Right cardiac atrium (tissue), 5 donors: Measurements from ENCODE around the gene BRSK1. TPM values are rescaled to one million over a fixed set of nuclear protein-coding genes. Genes with fewer than 3 reads are reported as not detected.
A peak's percentile ranks its signal among the peaks of the same experiment; 100 is the strongest.

Experiments used
- ATAC-seq, 2 donors: fragments of 200-7000 bp; cut with Tn5 transposase; one replicate each; pipeline versions ENCODE4 v1.8.0 to v1.9.1; 2020; ENCODE audit warnings: moderate library complexity in 2 of 2, mild to moderate bottlenecking in 1 of 2
- DNase-seq, 3 donors: peaks; one replicate each; pipeline ENCODE4 v3.0.0-alpha.2; 2020
- H3K27ac ChIP-seq: one replicate; pipeline ENCODE4 v1.5.1; 2013; ENCODE audit warnings: mild to moderate bottlenecking, low read length, control low read depth, moderate library complexity
- H3K27me3 ChIP-seq: one replicate; pipeline ENCODE4 v1.6.1; 2013; ENCODE audit not compliant: control insufficient read depth, insufficient read depth
- H3K4me1 ChIP-seq: one replicate; pipeline ENCODE4 v1.6.1; 2013; ENCODE audit warnings: low read length; ENCODE audit not compliant: control insufficient read depth, insufficient read depth
- H3K4me3 ChIP-seq: one replicate; pipeline ENCODE4 v1.5.1; 2013; ENCODE audit warnings: low read length, control low read depth
- H3K9me3 ChIP-seq: one replicate; pipeline ENCODE4 v1.6.1; 2013; ENCODE audit warnings: low read length; ENCODE audit not compliant: control insufficient read depth
- WGBS: extraction: QIAGEN DNeasy Blood & Tissue Kit; methylation state at CpG from one replicate; pipeline ENCODE4 v1.1.7; 2013; 5-methylcytosine and 5-hydroxymethylcytosine counted together
- intact Hi-C, 4 donors: fragments of 100-400 bp; cut with DNase I; formaldehyde crosslinking; loops; one replicate each; pipeline versions ENCODE4 v1.11.0 to v1.14.0; 2022 to 2023
- long read RNA-seq, 4 donors: library from polyadenylated mRNA; unstranded; transcript quantifications; one replicate each; pipeline ENCODE4 v2.0.0, GENCODE V29; 2020 to 2021
- polyA plus RNA-seq: library from polyadenylated mRNA; stranded (reverse); fragments of 200-250 nt; gene quantifications from one replicate; pipeline ENCODE4 v1.2.3, GENCODE V29; 2013
- total RNA-seq, 4 donors: library from RNA; stranded (reverse); fragmentation: NEBNext Ultra II Directional; extraction: Animal tissue kit (Norgen Biotek cat#: 25700); gene quantifications; one replicate each; pipeline ENCODE4 v1.2.1, GENCODE V29; 2021
- donor health status: healthy with polysubstance abuse.
- donor health status: DM: no; HTN: yes; CAD: no.
- donor health status: DM: no; HTN: no; CAD: no.
- donor health status: DM: no; HTN: yes; CAD: no; lungs with severe emphysema.
- donor health status: DM: yes; HTN: yes; CAD: no.

BRSK1 gene
- total RNA-seq (10 to 100 TPM; 17.2 to 20.5 (median 19.5) TPM), polyA plus RNA-seq (11.9 TPM)
- long read RNA-seq, donor 1, partial matches to known transcripts = 2 of 3 reads
- long read RNA-seq, donor 1, other reads (novel, unspliced or antisense) = 1 of 3 reads
- long read RNA-seq, donor 2, partial matches to known transcripts = 0 of 2 reads
- long read RNA-seq, donor 2, other reads (novel, unspliced or antisense) = 2 of 2 reads
- long read RNA-seq, donor 3, partial matches to known transcripts = 0 of 1 reads
- long read RNA-seq, donor 3, other reads (novel, unspliced or antisense) = 1 of 1 reads
- long read RNA-seq, donor 4, partial matches to known transcripts = 1 of 1 reads
- long read RNA-seq, donor 4, other reads (novel, unspliced or antisense) = 0 of 1 reads

DNA sequence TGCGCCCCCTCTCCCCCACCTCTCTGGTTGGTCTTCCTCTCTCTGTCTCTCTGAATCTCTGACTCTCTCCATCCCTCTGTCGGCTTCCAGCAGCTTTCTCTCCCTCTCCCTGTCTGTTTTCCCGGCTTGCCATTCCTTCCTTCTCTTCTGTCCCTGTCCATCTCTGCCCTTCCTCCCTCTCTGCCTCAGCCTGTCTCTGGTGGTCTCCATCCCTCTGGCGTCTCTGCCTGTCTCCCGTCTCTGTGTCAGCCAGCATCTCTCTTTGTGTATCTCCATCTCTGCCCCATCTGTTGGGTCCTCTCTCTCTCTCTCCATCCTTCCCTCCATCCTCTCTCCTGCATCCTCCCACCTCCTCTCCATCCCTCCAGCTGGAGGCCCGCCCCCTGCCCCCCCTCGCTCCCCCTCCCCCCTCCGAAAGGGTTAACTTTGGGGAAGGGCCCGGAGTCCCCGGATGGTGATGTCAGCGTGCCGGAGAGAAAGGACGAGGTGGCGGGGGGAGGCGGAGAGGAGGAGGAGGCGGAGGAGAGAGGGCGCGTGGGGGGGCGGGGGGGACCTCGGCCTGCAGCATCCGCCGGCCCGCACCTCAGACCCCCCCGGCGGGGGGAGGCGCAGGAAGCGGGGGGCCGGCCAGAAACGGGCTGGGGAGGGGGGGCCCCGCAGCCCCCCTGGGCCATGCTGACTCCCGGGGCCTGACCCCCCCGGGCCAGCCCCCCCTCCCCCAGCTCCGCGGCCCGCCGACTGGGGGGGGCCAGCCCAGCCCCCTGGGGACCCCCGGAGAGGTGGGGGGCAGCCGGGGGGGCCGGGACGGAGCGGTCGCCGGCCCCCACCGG is at the start of gene BRSK1:
BRSK1 (plus strand) TSS at position 450 of the 830 bp plus-strand sequence. CDS start 446 bp downstream, outside the sequence.
- peak within 1 kb of the TSS; percentile 87 for H3K4me3 ChIP-seq
- ATAC-seq (peak in 1 of 2 donors; percentile 1), DNase-seq (peak; percentile 72 to 86 (median 83))
- no peak within 1 kb of the TSS for H3K27ac ChIP-seq
- H3K9me3 ChIP-seq = no peaks in the 10 kb centered on the region
- WGBS = 6% methylated on average over 44 of the region's 44 CpGs
- H3K4me1 ChIP-seq = no peaks in the 10 kb centered on the region
- H3K27me3 ChIP-seq = no peaks in the 10 kb centered on the region
- intact Hi-C loops = no loop called here

DNA sequence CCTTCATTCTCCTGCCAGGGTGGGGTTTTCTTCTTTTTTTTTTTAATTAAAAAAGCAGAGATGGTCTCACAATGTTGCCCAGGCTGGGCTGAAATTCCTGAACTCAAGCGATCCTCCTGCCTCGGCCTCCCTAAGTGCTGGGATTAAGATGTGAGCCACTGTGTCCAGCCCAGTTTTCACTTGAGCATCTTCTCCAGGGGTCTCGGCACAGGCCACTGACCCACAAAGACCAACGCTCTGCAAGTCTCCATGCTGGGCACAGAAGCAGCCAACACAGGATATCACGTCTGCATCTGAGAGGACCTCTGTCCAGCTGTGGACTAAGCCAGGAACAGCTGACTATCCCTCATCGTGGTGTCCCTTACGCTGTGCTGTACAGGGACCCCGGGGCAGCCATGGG is 45.8 kb upstream of the BRSK1 start:
- no peak overlapping the region for H3K4me3 ChIP-seq
- H3K9me3 ChIP-seq = no peaks in the 10 kb centered on the region
- no peaks in the 10 kb centered on the region for H3K4me1 ChIP-seq
- peak in 1 of 3 donors; percentile 26 for DNase-seq
- no peaks in the 10 kb centered on the region for H3K27me3 ChIP-seq
- no peak overlapping the region for H3K27ac ChIP-seq
- 89% methylated on average over 8 of the region's 8 CpGs for WGBS
- intact Hi-C loops = no loop called here
- no peak for ATAC-seq

GRCh38 chr19:55239004-55239403 is 44.8 kb upstream of the BRSK1 start:
- H3K27me3 ChIP-seq = no peaks in the 10 kb centered on the region
- ATAC-seq = no peak
- no peaks in the 10 kb centered on the region for H3K4me1 ChIP-seq
- peak in 1 of 3 donors; percentile 21 for DNase-seq
- H3K27ac ChIP-seq = no peak overlapping the region
- 93% methylated on average over 12 of the region's 12 CpGs for WGBS
- H3K9me3 ChIP-seq = no peaks in the 10 kb centered on the region
- H3K4me3 ChIP-seq = no peak overlapping the region
- intact Hi-C loops = no loop called here

GRCh38 chr19:55240713-55241020 is 43.1 kb upstream of the BRSK1 start:
- no peak overlapping the region for H3K27ac ChIP-seq
- no peak for ATAC-seq
- WGBS = 94% methylated on average over 6 of the region's 6 CpGs
- intact Hi-C loops = no loop called here
- no peaks in the 10 kb centered on the region for H3K9me3 ChIP-seq
- H3K4me1 ChIP-seq = no peaks in the 10 kb centered on the region
- H3K4me3 ChIP-seq = no peak overlapping the region
- no peak for DNase-seq
- no peaks in the 10 kb centered on the region for H3K27me3 ChIP-seq

DNA sequence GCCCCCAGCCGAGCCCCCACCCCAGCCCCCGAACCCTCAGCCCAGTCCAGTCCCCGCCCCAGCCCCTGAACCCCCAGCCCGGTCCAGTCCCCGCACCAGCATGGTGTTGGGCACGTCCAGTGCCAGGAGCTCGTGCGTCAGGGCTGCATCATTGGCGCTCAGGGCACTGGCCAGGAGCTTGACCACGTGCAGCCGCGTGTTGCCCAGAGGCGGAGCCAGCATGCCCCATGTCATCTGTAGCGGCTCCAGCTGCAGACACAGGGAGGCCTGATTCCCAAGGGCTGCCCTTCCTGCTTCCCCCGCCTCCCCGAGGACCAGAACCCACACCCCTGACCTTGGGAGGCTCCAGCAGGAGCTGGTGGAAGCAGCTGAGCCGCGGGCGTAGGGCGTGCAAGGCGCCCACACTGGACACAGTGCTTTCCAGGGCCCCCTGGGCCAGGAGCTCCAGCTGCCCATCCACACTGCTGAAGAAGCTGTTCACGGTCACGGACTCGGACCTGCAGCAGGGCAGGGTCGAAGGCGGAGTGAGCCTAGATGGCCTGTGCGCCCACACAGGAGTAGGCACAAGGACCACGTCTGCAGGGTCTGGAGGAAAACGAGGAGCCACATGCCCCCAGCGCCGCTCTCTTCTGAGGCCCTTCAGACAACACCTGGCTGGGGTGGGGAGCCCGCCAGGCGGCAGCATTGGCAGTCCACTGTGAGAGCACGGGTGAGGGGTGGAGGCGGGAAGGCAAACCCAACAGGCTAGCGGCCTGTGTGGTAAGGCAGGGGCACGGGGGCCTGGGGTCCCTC is 42.5 kb upstream of the BRSK1 start:
- ATAC-seq = no peak
- WGBS = 93% methylated on average over 37 of the region's 37 CpGs
- Histone ChIP-seq H3K9me3 (no peaks in the 10 kb centered on the region), H3K27ac (no peak overlapping the region), H3K4me1 (no peaks in the 10 kb centered on the region), H3K4me3 (no peak overlapping the region), H3K27me3 (no peaks in the 10 kb centered on the region)
- DNase-seq = peak in 1 of 3 donors; percentile 34
- intact Hi-C loops = no loop called here

DNA sequence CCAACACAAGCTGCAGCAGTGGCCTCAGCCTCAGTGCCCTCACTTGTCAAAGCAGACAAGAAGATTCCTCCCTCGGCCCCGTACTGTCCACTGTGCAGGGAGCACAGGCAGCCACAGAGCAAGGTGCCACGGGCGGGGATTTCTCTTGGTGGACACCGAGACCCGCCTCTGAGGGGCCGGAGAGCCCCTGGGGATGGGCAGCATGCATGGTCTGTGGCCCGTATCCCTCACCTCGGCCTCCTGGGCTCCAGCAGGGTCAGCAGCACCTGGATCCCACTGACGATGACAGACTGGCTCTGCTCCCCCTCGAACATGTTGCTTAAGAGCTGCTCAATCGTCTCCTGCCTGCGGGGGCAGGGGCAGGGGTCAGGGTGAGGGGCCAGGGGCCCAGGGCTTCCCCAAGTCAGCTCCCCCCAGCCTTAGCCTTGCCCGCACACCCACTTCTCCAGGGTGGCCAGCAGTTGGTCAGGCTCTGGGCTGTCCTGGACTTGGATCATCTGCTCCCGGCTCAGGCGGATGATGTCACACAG is 41.8 kb upstream of the BRSK1 start:
- ATAC-seq (no peak), DNase-seq (peak in 1 of 3 donors; percentile 29)
- intact Hi-C loops = no loop called here
- Histone ChIP-seq H3K4me3 (no peak overlapping the region), H3K27me3 (no peaks in the 10 kb centered on the region), H3K9me3 (no peaks in the 10 kb centered on the region), H3K27ac (no peak overlapping the region), H3K4me1 (no peaks in the 10 kb centered on the region)
- 89% methylated on average over 16 of the region's 16 CpGs for WGBS

GRCh38 chr19:55242517-55242916 is 41.3 kb upstream of the BRSK1 start:
- intact Hi-C loops = no loop called here
- ATAC-seq = no peak
- DNase-seq = no peak
- H3K27me3 ChIP-seq = no peaks in the 10 kb centered on the region
- no peak overlapping the region for H3K27ac ChIP-seq
- no peak overlapping the region for H3K4me3 ChIP-seq
- 74% methylated on average over 7 of the region's 7 CpGs for WGBS
- H3K4me1 ChIP-seq = peaks cover under 1% of the 10 kb centered on the region
- H3K9me3 ChIP-seq = no peaks in the 10 kb centered on the region

DNA sequence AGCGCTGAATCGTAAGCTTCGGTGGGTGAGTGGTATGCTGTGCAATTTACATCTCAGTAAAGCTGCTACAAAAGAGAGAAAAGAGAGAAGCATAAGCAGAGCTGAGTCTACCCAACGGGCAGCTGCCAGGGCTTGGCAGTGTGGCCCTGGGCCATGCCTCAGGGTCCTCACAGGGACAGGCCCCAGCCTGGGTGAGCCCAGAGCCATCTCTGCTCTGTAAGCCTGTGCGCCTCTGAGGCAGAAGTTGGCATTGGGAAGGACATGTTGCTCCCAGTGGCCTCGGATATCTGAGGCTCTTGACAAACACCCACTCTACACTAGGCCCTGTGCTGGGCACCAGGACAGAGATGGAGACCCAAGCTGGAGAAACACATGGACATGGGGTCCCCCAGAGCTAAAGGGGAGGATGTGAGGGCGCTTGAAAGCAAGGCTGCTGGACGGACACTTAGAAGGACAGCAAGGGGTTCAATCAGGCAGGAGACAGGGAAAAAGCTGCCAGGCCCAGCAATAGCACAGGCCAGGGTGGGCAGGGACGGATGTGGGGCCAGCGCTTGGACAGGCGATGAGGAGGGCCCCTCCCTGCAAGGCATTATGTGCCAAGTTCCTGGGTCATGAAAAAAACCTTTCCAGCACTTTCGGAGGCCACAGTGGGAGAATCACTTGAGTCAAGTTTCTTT is 39.7 kb upstream of the BRSK1 start:
- Histone ChIP-seq H3K27me3 (no peaks in the 10 kb centered on the region), H3K27ac (no peak overlapping the region), H3K4me3 (no peak overlapping the region), H3K9me3 (no peaks in the 10 kb centered on the region), H3K4me1 (peaks cover 4% of the 10 kb centered on the region)
- no peak for DNase-seq
- WGBS = 84% methylated on average over 12 of the region's 12 CpGs
- intact Hi-C loops = no loop called here
- no peak for ATAC-seq

DNA sequence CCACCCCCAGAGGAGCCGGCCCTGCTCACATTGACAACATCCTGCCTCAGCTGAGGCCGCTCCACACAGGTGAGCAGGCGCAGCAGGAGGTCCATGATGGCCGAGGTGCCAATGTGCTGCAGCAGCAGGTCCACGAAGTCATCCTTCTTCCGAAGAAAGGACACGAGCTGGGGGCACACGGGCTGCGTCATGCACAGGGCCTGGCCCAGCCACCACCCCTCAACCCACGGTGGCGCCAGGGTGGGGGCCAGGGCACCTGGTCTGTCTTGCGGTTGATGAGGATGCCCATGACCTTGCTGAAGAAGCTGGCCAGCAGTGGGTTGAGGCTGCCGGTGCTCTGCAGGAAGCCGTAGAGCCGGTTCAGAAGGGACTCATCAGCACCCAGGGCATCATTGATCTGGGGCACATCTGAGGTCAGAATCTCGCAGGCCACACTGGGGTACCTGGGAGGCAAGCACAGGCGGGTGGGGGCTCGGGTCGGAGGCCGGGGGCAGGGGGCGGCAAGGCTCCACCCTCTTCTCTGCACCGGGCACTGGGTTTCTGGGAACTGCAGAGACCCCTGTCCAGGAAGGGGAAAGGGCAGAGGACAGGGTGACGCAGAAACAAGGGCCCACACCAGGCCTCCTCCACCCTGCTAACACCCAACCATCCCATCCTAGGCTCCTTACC is 38.4 kb upstream of the BRSK1 start:
- Histone ChIP-seq H3K9me3 (no peaks in the 10 kb centered on the region), H3K27ac (no peak overlapping the region), H3K27me3 (no peaks in the 10 kb centered on the region), H3K4me1 (peaks cover 4% of the 10 kb centered on the region), H3K4me3 (no peak overlapping the region)
- WGBS = 93% methylated on average over 23 of the region's 23 CpGs
- ATAC-seq = no peak
- intact Hi-C loops = no loop called here
- no peak for DNase-seq
